GM18526 (cell line): Measurements from ENCODE around the gene TSPAN9.

ENCODE experiments used
- POLR2A ChIP-seq: IDR thresholded peaks from 3 replicates; pipeline ENCODE4 v1.6.1; 2011; ENCODE audit not compliant: insufficient read length; ENCODE audit errors: extremely low read depth

The TSPAN9 gene

GRCh38 chr12:3263282-3263681 lies 186.1 kb downstream of the TSPAN9 start:
- no peak for TF ChIP-seq POLR2A

GRCh38 chr12:3263939-3264922 lies 187.1 kb downstream of the TSPAN9 start:
- no peak for TF ChIP-seq POLR2A

GRCh38 chr12:3265406-3265805 lies 188.2 kb downstream of the TSPAN9 start:
- TF ChIP-seq POLR2A = no peak

GRCh38 chr12:3266638-3267037 lies 189.5 kb downstream of the TSPAN9 start:
- TF ChIP-seq POLR2A = no peak

GRCh38 chr12:3267690-3268089 lies 190.5 kb downstream of the TSPAN9 start:
- no peak for TF ChIP-seq POLR2A

- no peak for TF ChIP-seq POLR2A
These were observed 192.4 kb downstream of the TSPAN9 start for GRCh38 chr12:3269594-3269993.

- no peak for TF ChIP-seq POLR2A
These were observed 194.0 kb downstream of the TSPAN9 start for GRCh38 chr12:3271146-3271545.

- no peak for TF ChIP-seq POLR2A
These were observed 194.5 kb downstream of the TSPAN9 start for GRCh38 chr12:3271639-3272038.

- TF ChIP-seq POLR2A = no peak
These were observed 195.8 kb downstream of the TSPAN9 start for GRCh38 chr12:3272958-3273357.

GRCh38 chr12:3273409-3273853 lies 196.3 kb downstream of the TSPAN9 start:
- no peak for TF ChIP-seq POLR2A

GRCh38 chr12:3274664-3275063 lies 197.5 kb downstream of the TSPAN9 start:
- no peak for TF ChIP-seq POLR2A

GRCh38 chr12:3275171-3276041 lies 198.2 kb downstream of the TSPAN9 start:
- TF ChIP-seq POLR2A = no peak

GRCh38 chr12:3276226-3276625 lies 199.0 kb downstream of the TSPAN9 start:
- no peak for TF ChIP-seq POLR2A

- TF ChIP-seq POLR2A = no peak
These were observed 200.2 kb downstream of the TSPAN9 start for GRCh38 chr12:3277306-3277943.
